ENCODE results near the gene SPOUT1. TPM values are rescaled to one million over a fixed set of nuclear protein-coding genes. Genes with fewer than 3 reads are reported as not detected.

Gene SPOUT1
- total RNA-seq, 1 donor from 2014 or later, result 25.6 TPM

GRCh38 chr9:128809831-128810230, 19.8 kb downstream of the SPOUT1 start:
- Mint-ChIP-seq H3K27me3 (ENCODE audit: low read depth) (no peaks in the 10 kb centered on the region), H3K27ac (ENCODE audit: unreplicated experiment) (no peak overlapping the region), H3K36me3 (ENCODE audit: low read depth) (peaks cover 13% of the 10 kb centered on the region), H3K4me1 (ENCODE audit: low read depth) (no peaks in the 10 kb centered on the region), H3K4me3 (ENCODE audit: unreplicated experiment) (no peak overlapping the region), H3K9me3 (ENCODE audit: low read depth) (no peaks in the 10 kb centered on the region)
- TF ChIP-seq CTCF (IDR thresholded peaks at IDR 0.05), result peak; percentile 11
- DNase-seq (ENCODE audit: low spot score), result no peak

GRCh38 chr9:128809036-128809599, 20.5 kb downstream of the SPOUT1 start:
- Mint-ChIP-seq H3K27me3 (ENCODE audit: low read depth) (no peaks in the 10 kb centered on the region), H3K36me3 (ENCODE audit: low read depth) (peaks cover 13% of the 10 kb centered on the region), H3K4me1 (ENCODE audit: low read depth) (no peaks in the 10 kb centered on the region), H3K9me3 (ENCODE audit: low read depth) (no peaks in the 10 kb centered on the region), H3K27ac (ENCODE audit: unreplicated experiment) (no peak overlapping the region), H3K4me3 (ENCODE audit: unreplicated experiment) (no peak overlapping the region)
- TF ChIP-seq CTCF (IDR thresholded peaks at IDR 0.05), result no peak
- DNase-seq (ENCODE audit: low spot score), result no peak

GRCh38 chr9:128808543-128808942, 21.1 kb downstream of the SPOUT1 start:
- TF ChIP-seq CTCF (IDR thresholded peaks at IDR 0.05), result no peak
- no peak for DNase-seq (ENCODE audit: low spot score)
- Mint-ChIP-seq H3K4me3 (ENCODE audit: unreplicated experiment) (no peak overlapping the region), H3K9me3 (ENCODE audit: low read depth) (no peaks in the 10 kb centered on the region), H3K4me1 (ENCODE audit: low read depth) (no peaks in the 10 kb centered on the region), H3K27ac (ENCODE audit: unreplicated experiment) (no peak overlapping the region), H3K36me3 (ENCODE audit: low read depth) (peaks cover 15% of the 10 kb centered on the region), H3K27me3 (ENCODE audit: low read depth) (no peaks in the 10 kb centered on the region)

- no peak overlapping the region for H3K27ac Mint-ChIP-seq (ENCODE audit: unreplicated experiment)
- no peaks in the 10 kb centered on the region for H3K4me1 Mint-ChIP-seq (ENCODE audit: low read depth)
- no peak for DNase-seq (ENCODE audit: low spot score)
- H3K27me3 Mint-ChIP-seq (ENCODE audit: low read depth), result no peaks in the 10 kb centered on the region
- H3K36me3 Mint-ChIP-seq (ENCODE audit: low read depth), result peaks cover 23% of the 10 kb centered on the region
- no peaks in the 10 kb centered on the region for H3K9me3 Mint-ChIP-seq (ENCODE audit: low read depth)
- no peak for TF ChIP-seq CTCF (IDR thresholded peaks at IDR 0.05)
- no peak overlapping the region for H3K4me3 Mint-ChIP-seq (ENCODE audit: unreplicated experiment)
Observed at GRCh38 chr9:128807827-128808226, 21.8 kb downstream of the SPOUT1 start.

- H3K4me1 Mint-ChIP-seq (ENCODE audit: low read depth), result no peaks in the 10 kb centered on the region
- no peak overlapping the region for H3K4me3 Mint-ChIP-seq (ENCODE audit: unreplicated experiment)
- DNase-seq (ENCODE audit: low spot score), result no peak
- no peak for TF ChIP-seq CTCF (IDR thresholded peaks at IDR 0.05)
- no peaks in the 10 kb centered on the region for H3K27me3 Mint-ChIP-seq (ENCODE audit: low read depth)
- peaks cover 33% of the 10 kb centered on the region for H3K36me3 Mint-ChIP-seq (ENCODE audit: low read depth)
- H3K27ac Mint-ChIP-seq (ENCODE audit: unreplicated experiment), result no peak overlapping the region
- no peaks in the 10 kb centered on the region for H3K9me3 Mint-ChIP-seq (ENCODE audit: low read depth)
Observed at GRCh38 chr9:128805661-128806060, 23.9 kb downstream of the SPOUT1 start.

All from chondrocyte (in vitro differentiated cells).